DOHH2 (cell line): ENCODE measurements around the gene TRHDE.

Experiments used
- H3F3A ChIP-seq: fragments of 200-600 bp; sonication (generic), shearing (Covaris generic); 2 replicates; pipeline ENCODE4 v1.6.0; 2016; ENCODE audit warnings: antibody characterized with exemption, mild to moderate bottlenecking; ENCODE audit not compliant: control insufficient read depth, insufficient read depth
- H3K27ac ChIP-seq: fragments of 200-600 bp; sonication (generic); 2 replicates; pipeline ENCODE4 v1.5.1; 2014; ENCODE audit warnings: low read depth, mild to moderate bottlenecking, low read length, moderate library complexity
- H3K27me3 ChIP-seq: fragments of 200-600 bp; sonication (generic); 2 replicates; pipeline ENCODE4 v1.6.1; 2014; ENCODE audit warnings: mild to moderate bottlenecking, low read length, mixed read lengths; ENCODE audit not compliant: control insufficient read depth
- H3K36me3 ChIP-seq: fragments of 200-600 bp; sonication (generic); 2 replicates; pipeline ENCODE4 v1.6.1; 2014; ENCODE audit warnings: mild to moderate bottlenecking, low read length, moderate library complexity, mixed read lengths; ENCODE audit not compliant: control insufficient read depth
- H3K4me1 ChIP-seq: fragments of 200-600 bp; sonication (generic); 2 replicates; pipeline ENCODE4 v1.6.1; 2014; ENCODE audit warnings: mild to moderate bottlenecking, low read length, mixed read lengths; ENCODE audit not compliant: control insufficient read depth
- H3K4me2 ChIP-seq: fragments of 200-600 bp; sonication (generic); 2 replicates; pipeline ENCODE4 v1.6.0; 2014; ENCODE audit warnings: mild to moderate bottlenecking, low read length, moderate library complexity
- H3K4me3 ChIP-seq: fragments of 200-600 bp; sonication (generic); 2 replicates; pipeline ENCODE4 v1.5.1; 2014; ENCODE audit warnings: mild to moderate bottlenecking, low read length, mixed read lengths
- H3K79me2 ChIP-seq: fragments of 200-600 bp; sonication (generic); 2 replicates; pipeline ENCODE4 v1.6.1; 2014; ENCODE audit warnings: mild to moderate bottlenecking, low read length, mixed read lengths; ENCODE audit not compliant: control insufficient read depth
- H3K9me2 ChIP-seq: fragments of 200-600 bp; sonication (generic); replicated peaks from 2 replicates; pipeline ENCODE4 v1.6.1; 2014; ENCODE audit warnings: mild to moderate bottlenecking, low read length, mixed read lengths; ENCODE audit not compliant: control insufficient read depth
- H3K9me3 ChIP-seq: fragments of 200-600 bp; sonication (generic); 2 replicates; pipeline ENCODE4 v1.6.1; 2014; ENCODE audit warnings: antibody characterized with exemption, low read length, mixed read lengths; ENCODE audit not compliant: control insufficient read depth, insufficient read depth
- H4K20me1 ChIP-seq: fragments of 200-600 bp; sonication (generic); 2 replicates; pipeline ENCODE4 v1.6.0; 2014; ENCODE audit warnings: low read depth, mild to moderate bottlenecking, antibody characterized with exemption, low read length, moderate library complexity; ENCODE audit not compliant: control insufficient read depth, insufficient read depth
- EZH2phosphoT487 ChIP-seq: fragments of 200-600 bp; sonication (generic); IDR thresholded peaks from 2 replicates; pipeline ENCODE4 v1.6.1; 2017; ENCODE audit warnings: borderline replicate concordance, mild to moderate bottlenecking, antibody characterized with exemption, low read length, moderate library complexity, mixed read lengths
- TF ChIP-seq, protein P1 (sequence below): fragments of 200-600 bp; sonication (generic); IDR thresholded peaks from one replicate; pipeline ENCODE4 v1.5.1; 2014; ENCODE audit warnings: antibody characterized with exemption, mild to moderate bottlenecking, low read depth, low read length; ENCODE audit not compliant: poor library complexity, severe bottlenecking

Gene TRHDE

DNA sequence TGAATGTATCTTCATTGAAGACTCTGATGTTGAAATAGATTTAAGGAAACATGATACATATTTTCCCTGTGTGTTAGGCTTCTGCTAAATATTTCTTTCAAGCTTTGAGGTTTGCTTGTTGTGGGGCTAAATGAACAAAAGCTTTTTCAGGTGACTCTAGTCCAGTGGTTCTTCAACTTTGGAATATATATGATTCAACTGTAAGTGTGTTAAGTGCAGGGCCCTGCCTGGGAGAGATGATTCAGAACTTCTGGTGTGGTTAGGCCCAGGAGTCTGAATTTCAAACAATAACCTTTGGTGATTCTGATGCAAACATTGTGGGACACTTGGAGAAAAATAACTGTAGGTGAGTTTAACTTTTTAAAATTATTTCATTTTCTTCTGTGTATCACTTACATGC is 93.0 kb downstream of the TRHDE start:
- Histone ChIP-seq H3K9me2 (no peaks in the 10 kb centered on the region), H3K79me2 (no peaks in the 10 kb centered on the region), H3K4me1 (no peaks in the 10 kb centered on the region), H3K27ac (no peak overlapping the region), H4K20me1 (no peaks in the 10 kb centered on the region), H3K9me3 (no peaks in the 10 kb centered on the region), H3K4me3 (no peak overlapping the region), H3K27me3 (no peaks in the 10 kb centered on the region), H3K36me3 (no peaks in the 10 kb centered on the region), H3F3A (no peaks in the 10 kb centered on the region), H3K4me2 (no peak overlapping the region)
- TF ChIP-seq, protein P1, sequence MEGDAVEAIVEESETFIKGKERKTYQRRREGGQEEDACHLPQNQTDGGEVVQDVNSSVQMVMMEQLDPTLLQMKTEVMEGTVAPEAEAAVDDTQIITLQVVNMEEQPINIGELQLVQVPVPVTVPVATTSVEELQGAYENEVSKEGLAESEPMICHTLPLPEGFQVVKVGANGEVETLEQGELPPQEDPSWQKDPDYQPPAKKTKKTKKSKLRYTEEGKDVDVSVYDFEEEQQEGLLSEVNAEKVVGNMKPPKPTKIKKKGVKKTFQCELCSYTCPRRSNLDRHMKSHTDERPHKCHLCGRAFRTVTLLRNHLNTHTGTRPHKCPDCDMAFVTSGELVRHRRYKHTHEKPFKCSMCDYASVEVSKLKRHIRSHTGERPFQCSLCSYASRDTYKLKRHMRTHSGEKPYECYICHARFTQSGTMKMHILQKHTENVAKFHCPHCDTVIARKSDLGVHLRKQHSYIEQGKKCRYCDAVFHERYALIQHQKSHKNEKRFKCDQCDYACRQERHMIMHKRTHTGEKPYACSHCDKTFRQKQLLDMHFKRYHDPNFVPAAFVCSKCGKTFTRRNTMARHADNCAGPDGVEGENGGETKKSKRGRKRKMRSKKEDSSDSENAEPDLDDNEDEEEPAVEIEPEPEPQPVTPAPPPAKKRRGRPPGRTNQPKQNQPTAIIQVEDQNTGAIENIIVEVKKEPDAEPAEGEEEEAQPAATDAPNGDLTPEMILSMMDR, result no peak
- no peak for TF ChIP-seq EZH2phosphoT487

DNA sequence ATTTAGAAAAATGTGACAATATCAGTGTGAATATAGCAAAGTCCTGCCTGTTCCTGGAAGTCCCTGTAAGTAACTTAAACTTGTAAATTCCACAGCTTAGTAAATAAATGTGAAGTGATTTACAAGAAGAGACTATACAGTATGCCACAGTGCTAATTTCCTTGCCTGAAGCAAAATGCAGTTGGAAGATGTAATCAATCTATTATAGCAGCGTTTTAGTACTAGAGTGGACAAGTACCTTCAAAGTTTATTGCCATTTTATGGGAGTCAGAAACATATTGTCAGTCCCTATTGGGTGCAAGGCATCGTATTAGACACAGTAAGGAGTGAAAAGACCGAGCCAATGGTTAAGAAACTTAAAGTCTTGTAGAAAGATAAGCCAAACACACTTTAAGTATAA is 94.1 kb downstream of the TRHDE start:
- Histone ChIP-seq H3K27me3 (no peaks in the 10 kb centered on the region), H3K4me1 (no peaks in the 10 kb centered on the region), H3K27ac (no peak overlapping the region), H3K36me3 (no peaks in the 10 kb centered on the region), H4K20me1 (no peaks in the 10 kb centered on the region), H3K9me3 (no peaks in the 10 kb centered on the region), H3K79me2 (no peaks in the 10 kb centered on the region), H3F3A (no peaks in the 10 kb centered on the region), H3K4me2 (no peak overlapping the region), H3K9me2 (no peaks in the 10 kb centered on the region), H3K4me3 (no peak overlapping the region)
- TF ChIP-seq, protein P1, result no peak
- no peak for TF ChIP-seq EZH2phosphoT487

DNA sequence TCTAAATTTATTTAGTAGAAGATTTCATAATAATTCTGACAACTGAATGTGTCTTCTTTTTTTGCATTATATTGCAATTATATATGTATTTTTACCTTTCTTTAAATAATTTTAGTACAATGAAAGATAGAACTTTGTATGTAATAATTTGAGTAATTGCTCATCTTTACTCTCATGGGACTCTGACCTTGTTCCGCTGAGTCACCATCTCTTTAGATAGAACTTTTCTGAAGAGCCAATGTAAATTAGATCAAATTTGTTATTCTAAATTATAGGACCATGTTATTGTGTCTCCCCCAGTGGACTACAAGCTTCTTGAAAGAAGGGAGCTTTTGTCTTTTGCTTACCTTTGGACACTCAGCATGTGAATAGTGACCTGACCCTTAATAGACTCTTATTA is 96.1 kb downstream of the TRHDE start:
- no peak overlapping the region for H3K4me3 ChIP-seq
- no peaks in the 10 kb centered on the region for H3F3A ChIP-seq
- no peaks in the 10 kb centered on the region for H3K79me2 ChIP-seq
- H3K9me3 ChIP-seq, result no peaks in the 10 kb centered on the region
- no peaks in the 10 kb centered on the region for H3K4me1 ChIP-seq
- H3K27me3 ChIP-seq, result no peaks in the 10 kb centered on the region
- H3K27ac ChIP-seq, result no peak overlapping the region
- TF ChIP-seq EZH2phosphoT487, result no peak
- TF ChIP-seq, protein P1, result no peak
- no peaks in the 10 kb centered on the region for H3K36me3 ChIP-seq
- no peaks in the 10 kb centered on the region for H4K20me1 ChIP-seq
- H3K9me2 ChIP-seq, result no peaks in the 10 kb centered on the region
- no peak overlapping the region for H3K4me2 ChIP-seq
